GM23338 (cell line): Measurements from ENCODE around the gene TIE1. TPM values are rescaled to one million over a fixed set of nuclear protein-coding genes. Genes with fewer than 3 reads are reported as not detected.

ENCODE experiments used
- ATAC-seq: fragments of 200-7000 bp; cut with Tn5 transposase; 3 replicates; pipeline ENCODE4 v1.9.1; 2020
- DNase-seq: peaks from one replicate; pipeline ENCODE4 v3.0.0-alpha.2; 2015; ENCODE audit warnings: low spot score
- H2AFZ ChIP-seq: fragments of 200-600 bp; sonication (generic); 2 replicates; pipeline ENCODE4 v1.8.0; 2016; ENCODE audit warnings: antibody characterized with exemption, mild to moderate bottlenecking, moderate library complexity
- H3F3A ChIP-seq: fragments of 200-600 bp; sonication (generic); replicated peaks from 2 replicates; pipeline ENCODE4 v1.8.0; 2017; ENCODE audit warnings: antibody characterized with exemption, mixed run types, low read depth
- H3K27ac ChIP-seq: fragments of 200-600 bp; sonication (generic); 2 replicates; pipeline ENCODE4 v1.6.1; 2016; ENCODE audit warnings: low read depth
- H3K27me3 ChIP-seq: fragments of 200-600 bp; sonication (generic); 2 replicates; pipeline ENCODE4 v1.8.0; 2016; ENCODE audit warnings: mild to moderate bottlenecking, mixed run types, moderate library complexity; ENCODE audit not compliant: insufficient read depth
- H3K36me3 ChIP-seq: fragments of 200-600 bp; sonication (generic); 2 replicates; pipeline ENCODE4 v1.8.0; 2016; ENCODE audit warnings: mild to moderate bottlenecking; ENCODE audit not compliant: insufficient read depth
- H3K4me1 ChIP-seq: fragments of 200-600 bp; sonication (generic); 2 replicates; pipeline ENCODE4 v1.8.0; 2016; ENCODE audit warnings: mild to moderate bottlenecking, moderate library complexity; ENCODE audit not compliant: insufficient read depth
- H3K4me2 ChIP-seq: fragments of 200-600 bp; sonication (generic); 2 replicates; pipeline ENCODE4 v1.7.1; 2017; ENCODE audit warnings: mixed run types
- H3K4me3 ChIP-seq: fragments of 200-600 bp; sonication (generic); 2 replicates; pipeline ENCODE4 v1.6.1; 2016; ENCODE audit warnings: mixed run types
- H3K79me2 ChIP-seq: fragments of 200-600 bp; sonication (generic); replicated peaks from 2 replicates; pipeline ENCODE4 v1.8.0; 2017; ENCODE audit warnings: mild to moderate bottlenecking; ENCODE audit not compliant: insufficient read depth
- H3K9me2 ChIP-seq: fragments of 200-600 bp; sonication (generic); 2 replicates; pipeline ENCODE4 v1.8.0; 2017; ENCODE audit not compliant: insufficient read depth
- H4K20me1 ChIP-seq: fragments of 200-600 bp; sonication (generic); replicated peaks from 2 replicates; pipeline ENCODE4 v1.8.0; 2017; ENCODE audit warnings: mild to moderate bottlenecking; ENCODE audit not compliant: insufficient read depth
- H3K27ac Mint-ChIP-seq: 2 replicates; pipeline ENCODE4 v1.8.0; 2020; ENCODE audit warnings: inconsistent platforms, mild to moderate bottlenecking, moderate library complexity, mixed read lengths
- H3K27me3 Mint-ChIP-seq: 3 replicates; pipeline ENCODE4 v1.8.0; 2022; ENCODE audit warnings: low read depth, mild to moderate bottlenecking, moderate library complexity, mixed read lengths, inconsistent platforms; ENCODE audit not compliant: insufficient read depth, poor library complexity
- H3K36me3 Mint-ChIP-seq: 3 replicates; pipeline ENCODE4 v1.8.0; 2021; ENCODE audit warnings: low read depth, mild to moderate bottlenecking, inconsistent platforms, moderate library complexity, mixed read lengths
- H3K4me1 Mint-ChIP-seq: 3 replicates; pipeline ENCODE4 v1.8.0; 2020; ENCODE audit warnings: mild to moderate bottlenecking, inconsistent platforms, mixed read lengths
- H3K4me3 Mint-ChIP-seq: 3 replicates; pipeline ENCODE4 v1.8.0; 2021; ENCODE audit warnings: moderate library complexity, mild to moderate bottlenecking, inconsistent platforms, mixed read lengths
- H3K9me3 Mint-ChIP-seq: 3 replicates; pipeline ENCODE4 v1.8.0; 2020; ENCODE audit warnings: moderate library complexity, mild to moderate bottlenecking, inconsistent platforms, mixed read lengths
- CREB1 ChIP-seq: fragments of 250-450 bp; sonication (Bioruptor Pico); IDR thresholded peaks from 2 replicates; pipeline ENCODE4 v1.5.0; 2020; ENCODE audit warnings: low read depth, mild to moderate bottlenecking, moderate library complexity
- ETS1 ChIP-seq: IDR thresholded peaks from 2 replicates; pipeline ENCODE4 v1.6.1; 2016; ENCODE audit warnings: antibody characterized with exemption
- EZH2 ChIP-seq: fragments of 200-600 bp; sonication (generic); IDR thresholded peaks from one replicate; pipeline ENCODE4 v1.8.0; 2017; ENCODE audit warnings: antibody characterized with exemption, mild to moderate bottlenecking, low read depth; ENCODE audit not compliant: unreplicated experiment
- EZH2phosphoT487 ChIP-seq: fragments of 200-600 bp; sonication (generic); IDR thresholded peaks from one replicate; pipeline ENCODE4 v1.8.1; 2018; ENCODE audit warnings: antibody characterized with exemption; ENCODE audit not compliant: unreplicated experiment
- ZNF331 ChIP-seq: fragments of 250-450 bp; sonication (Bioruptor Pico); IDR thresholded peaks from 2 replicates; pipeline ENCODE4 v1.5.0; 2020; ENCODE audit warnings: low read depth, mild to moderate bottlenecking, moderate library complexity
- ZNF462 ChIP-seq: fragments of 250-450 bp; sonication (Bioruptor Pico); IDR thresholded peaks from 2 replicates; pipeline ENCODE4 v1.5.0; 2020; ENCODE audit warnings: mild to moderate bottlenecking, moderate library complexity
- polyA plus RNA-seq: library from polyadenylated mRNA; unstranded; fragments of >200 nt; fragmentation: Nextera tagmentation; extraction: Ambion mirVana; gene quantifications from 2 replicates; pipeline ENCODE4 v1.2.1, GENCODE V29; 2016
- total RNA-seq: library from RNA; depleted of rRNA; stranded (reverse); fragments of >200 nt; shearing (Covaris generic); gene quantifications from 2 replicates; pipeline ENCODE4 v1.2.3, GENCODE V29; 2014

TIE1 gene
- total and polyA plus RNA-seq, 2 experiments from 2014 or later, result 0.37 to 2.3 TPM

- no peak for TF ChIP-seq ZNF462
Observed at GRCh38 chr1:43292216-43292615, 8.6 kb upstream of the TIE1 start (continued).

- Mint-ChIP-seq H3K4me3 (no peak overlapping the region), H3K9me3 (no peaks in the 10 kb centered on the region), H3K27me3 (peaks cover 6% of the 10 kb centered on the region), H3K36me3 (no peaks in the 10 kb centered on the region), H3K27ac (no peak overlapping the region), H3K4me1 (peaks cover 28% of the 10 kb centered on the region)
- H3K27ac ChIP-seq, result no peak overlapping the region
- H3K27me3 ChIP-seq, result no peaks in the 10 kb centered on the region
- peaks cover 6% of the 10 kb centered on the region; the same call in 1 of the 2 replicates for H3K9me2 ChIP-seq
- H3K4me3 ChIP-seq, result no peak overlapping the region
- no peak overlapping the region for H3K4me2 ChIP-seq
- ATAC-seq, result no peak
- peaks cover 30% of the 10 kb centered on the region for H3K4me1 ChIP-seq
- no peaks in the 10 kb centered on the region for H4K20me1 ChIP-seq
- no peaks in the 10 kb centered on the region for H3K79me2 ChIP-seq
- no peak overlapping the region for H2AFZ ChIP-seq
- no peak for DNase-seq
- no peaks in the 10 kb centered on the region for H3F3A ChIP-seq
- no peaks in the 10 kb centered on the region for H3K36me3 ChIP-seq
- TF ChIP-seq ZNF462, result no peak
- no peak for TF ChIP-seq EZH2phosphoT487
- no peak for TF ChIP-seq CREB1
- no peak for TF ChIP-seq EZH2
- no peak for TF ChIP-seq ETS1
- TF ChIP-seq ZNF331, result no peak
Observed at GRCh38 chr1:43292679-43293078, 8.1 kb upstream of the TIE1 start.
